HG03520 (cell line): ENCODE measurements around the gene CCDC122.

Source experiments
- ATAC-seq: cut with Tn5 transposase; IDR thresholded peaks from one replicate; pipeline ENCODE4 v1.9.1; 2021; ENCODE audit warnings: mild to moderate bottlenecking, moderate library complexity; ENCODE audit not compliant: unreplicated experiment

The CCDC122 gene

DNA sequence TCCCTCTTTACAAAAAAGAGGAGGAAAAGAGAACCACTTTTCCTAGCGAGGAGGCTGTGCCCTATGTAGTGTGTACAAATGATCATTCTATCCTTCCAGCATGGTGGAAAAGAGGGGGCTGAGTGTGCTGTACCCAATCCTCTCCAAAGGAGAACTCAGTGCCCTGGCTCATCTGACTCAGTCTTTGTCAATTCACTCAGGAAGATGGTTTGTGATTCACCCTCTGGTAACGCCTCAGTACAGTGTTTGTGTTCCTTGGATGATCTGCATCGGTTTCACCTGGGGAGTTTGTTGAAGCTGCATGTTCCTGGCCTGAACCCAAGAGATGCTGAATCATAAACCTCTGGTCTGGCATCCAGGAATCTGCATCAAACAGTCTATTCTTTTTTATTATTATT is 74.5 kb downstream of the CCDC122 start:
- no peak for ATAC-seq

DNA sequence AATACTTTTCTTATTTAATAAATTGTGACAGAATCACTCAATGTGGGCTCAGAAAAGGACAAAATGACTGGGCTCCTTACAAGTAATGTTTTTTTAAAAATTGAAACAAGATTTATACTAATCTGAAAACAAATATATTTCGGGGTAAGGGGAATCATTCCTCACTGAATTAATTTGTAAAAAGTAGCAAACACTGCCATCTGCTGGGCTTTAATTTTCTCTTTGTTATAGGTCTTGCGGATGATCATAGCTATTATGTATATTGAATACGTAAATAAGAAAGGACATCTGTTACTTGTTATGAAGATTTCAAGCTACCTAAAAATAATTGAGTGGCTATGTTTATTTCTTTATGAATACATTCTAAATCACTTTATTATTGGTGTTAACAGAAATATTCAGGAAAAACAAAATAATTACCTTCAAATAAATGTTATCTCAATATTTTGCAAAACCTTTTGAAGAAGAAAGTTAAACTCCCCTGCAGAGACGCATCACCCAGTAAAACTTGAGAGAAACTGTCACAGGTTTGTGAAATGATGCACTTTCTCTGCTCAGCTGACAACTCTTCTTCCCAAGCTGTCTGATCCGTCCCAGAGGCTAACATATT is 75.0 kb downstream of the CCDC122 start:
- no peak for ATAC-seq

DNA sequence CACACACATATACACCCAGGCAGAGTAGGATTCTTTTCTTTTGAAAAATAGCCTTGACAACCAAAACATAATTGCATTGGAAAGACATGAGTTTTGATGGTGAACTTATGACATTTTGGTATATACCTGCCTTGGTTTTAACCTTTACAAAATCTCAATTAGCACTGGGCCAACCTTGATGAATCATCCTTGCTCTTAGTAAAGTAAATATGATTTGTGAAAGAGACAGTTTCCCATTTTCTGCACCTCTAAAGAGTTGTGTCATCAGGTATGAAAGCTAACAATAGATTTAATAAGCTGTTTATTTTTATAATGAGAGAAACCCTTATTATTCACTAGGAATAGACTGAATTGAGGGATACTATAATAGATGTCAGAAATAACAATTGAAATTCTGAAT is 77.0 kb downstream of the CCDC122 start:
- no peak for ATAC-seq

DNA sequence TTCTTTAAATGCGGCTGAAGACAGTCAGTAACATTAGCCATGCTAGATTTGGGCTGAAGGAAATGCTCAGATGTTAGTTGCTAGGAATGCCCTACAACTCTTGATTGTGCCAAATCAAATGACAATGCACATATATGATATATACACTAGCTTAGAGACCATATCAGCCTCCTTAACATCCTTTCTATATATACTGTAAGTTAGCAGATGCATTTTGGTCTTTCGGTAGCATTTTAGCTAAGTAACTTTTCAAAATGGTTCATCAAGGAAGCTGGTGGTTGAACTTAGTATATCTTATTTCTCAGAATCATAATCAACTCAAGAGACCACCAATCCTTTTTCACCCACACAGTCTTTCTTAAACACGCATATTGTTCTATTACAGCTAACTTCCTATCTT is 78.7 kb downstream of the CCDC122 start:
- ATAC-seq, result no peak

DNA sequence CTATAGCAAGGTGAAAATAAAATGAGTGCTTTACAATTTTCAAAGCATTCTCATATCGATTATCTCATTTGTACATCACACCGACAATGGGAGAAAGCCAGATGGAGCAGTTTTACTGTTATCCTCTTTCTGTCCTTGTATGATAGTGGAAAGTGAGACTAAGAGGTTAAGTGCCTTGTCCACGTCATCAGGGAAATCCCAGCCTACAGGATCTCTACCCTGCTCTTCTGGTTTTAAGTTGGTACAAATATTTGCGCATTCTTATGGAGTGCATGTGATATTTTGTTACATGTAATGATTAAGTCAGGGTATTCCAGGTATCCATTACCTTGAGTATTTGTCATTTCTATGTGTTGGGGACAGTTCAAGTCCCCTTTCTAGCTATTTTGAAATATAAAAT is 80.3 kb downstream of the CCDC122 start:
- ATAC-seq, result no peak

DNA sequence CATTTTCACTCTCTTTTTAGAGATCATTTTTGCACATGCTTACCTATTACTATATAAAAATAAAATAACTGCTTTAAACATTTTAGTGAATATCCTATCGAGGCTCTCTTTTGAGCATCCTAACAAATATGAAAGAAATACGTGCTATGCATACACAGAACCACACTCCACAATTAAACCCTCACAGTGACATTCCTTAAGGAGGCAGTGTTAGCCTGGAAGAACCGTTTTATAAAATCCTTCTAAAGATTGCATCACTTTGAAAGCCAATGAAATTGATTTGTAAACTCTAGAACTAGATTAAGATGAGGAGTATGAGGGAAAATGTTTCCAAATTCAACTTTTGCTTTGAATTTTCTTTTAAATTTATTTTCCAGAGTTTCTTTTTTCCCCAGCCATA is 81.7 kb downstream of the CCDC122 start:
- no peak for ATAC-seq

DNA sequence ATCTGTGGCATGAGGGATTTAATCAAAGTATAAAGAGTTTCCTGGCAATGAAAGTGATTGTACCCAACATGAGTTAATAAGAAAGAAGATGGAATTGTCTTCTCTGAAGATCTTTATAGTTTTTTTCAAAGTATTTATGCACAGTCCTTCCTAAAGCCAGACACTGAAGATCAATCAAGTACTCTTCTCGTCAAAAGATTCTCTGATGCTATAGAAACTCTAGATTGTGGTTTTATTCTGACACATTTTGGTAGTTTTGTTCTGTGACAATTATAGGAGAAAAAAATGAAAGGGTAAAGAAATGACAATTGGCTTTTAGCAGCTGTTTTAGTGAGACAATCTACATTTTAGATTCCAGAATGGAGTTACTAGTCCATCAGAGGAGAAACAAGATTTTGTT is 82.4 kb downstream of the CCDC122 start:
- no peak for ATAC-seq

DNA sequence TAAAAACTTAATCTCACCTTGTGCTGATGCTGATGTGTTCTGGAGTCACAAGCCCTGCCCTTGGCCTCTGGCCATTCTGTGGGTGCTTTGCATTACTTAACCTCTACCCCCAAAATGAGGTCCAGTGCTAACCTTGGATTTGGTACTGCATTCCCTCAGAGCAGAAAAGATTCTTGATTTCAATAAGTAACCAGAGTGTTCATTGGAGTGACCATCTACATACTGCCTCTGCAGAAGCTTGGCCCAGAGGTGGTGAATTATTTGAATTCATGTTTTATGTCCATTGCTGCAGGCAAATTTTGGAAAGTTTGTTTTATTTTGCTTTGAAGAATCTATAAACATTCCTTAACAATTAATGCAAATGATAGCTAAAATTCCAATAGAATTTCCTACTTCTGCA is 85.1 kb downstream of the CCDC122 start:
- no peak for ATAC-seq

DNA sequence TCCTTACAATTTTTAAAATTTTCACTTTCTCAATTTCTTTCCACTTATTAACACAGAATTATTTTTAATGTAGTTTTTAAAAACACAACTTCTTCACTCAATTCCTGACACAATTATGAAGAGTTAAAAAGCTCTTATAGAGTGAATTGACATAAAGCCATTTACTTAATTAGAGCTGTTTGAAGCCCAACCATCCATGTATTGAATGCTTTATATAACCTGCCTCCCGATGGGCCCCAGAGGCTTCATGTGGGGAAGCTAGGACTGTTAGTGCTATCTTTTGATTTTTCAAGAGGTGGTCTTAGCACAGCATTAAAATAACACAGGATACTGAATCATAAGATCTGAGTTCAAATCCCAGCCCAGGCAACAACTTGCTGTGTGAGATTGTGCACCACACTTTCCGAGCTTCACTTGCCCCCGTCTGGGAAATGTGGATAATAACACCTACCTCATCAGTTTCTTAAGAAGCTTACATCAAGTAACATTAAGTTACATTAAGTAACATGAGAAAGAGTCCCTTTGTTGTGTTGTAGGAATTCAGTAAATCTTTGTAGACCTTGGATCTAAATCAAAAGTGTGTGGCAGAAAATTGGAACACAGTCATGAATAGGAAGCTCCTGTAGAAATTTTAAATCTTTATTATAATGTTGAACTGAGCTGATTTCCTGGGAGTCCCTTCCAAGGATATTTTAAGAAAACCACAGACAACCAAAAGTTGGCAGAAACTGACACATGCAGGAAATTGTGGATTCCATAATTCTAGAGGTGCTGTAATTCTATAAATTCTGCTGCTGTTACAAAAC is 87.3 kb downstream of the CCDC122 start:
- no peak for ATAC-seq

DNA sequence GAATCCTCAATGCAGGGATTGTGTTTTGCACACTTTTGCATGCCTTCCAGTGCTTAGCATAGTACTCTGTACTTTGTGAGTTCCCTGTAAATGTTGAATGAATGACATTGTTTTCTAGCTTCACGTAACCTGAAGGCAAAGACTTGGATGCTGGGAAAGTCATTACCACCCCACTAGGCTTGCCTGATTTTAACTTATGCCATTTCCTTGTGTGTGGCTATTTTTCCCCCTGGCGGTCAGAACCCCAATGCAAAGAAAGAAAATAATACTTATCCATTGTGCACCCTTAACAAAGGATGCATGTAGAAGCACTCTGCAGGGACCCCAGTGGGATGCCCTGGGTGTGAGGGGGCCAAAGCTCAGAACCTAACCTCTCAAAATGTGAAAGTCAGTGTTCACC is 91.5 kb downstream of the CCDC122 start:
- no peak for ATAC-seq

DNA sequence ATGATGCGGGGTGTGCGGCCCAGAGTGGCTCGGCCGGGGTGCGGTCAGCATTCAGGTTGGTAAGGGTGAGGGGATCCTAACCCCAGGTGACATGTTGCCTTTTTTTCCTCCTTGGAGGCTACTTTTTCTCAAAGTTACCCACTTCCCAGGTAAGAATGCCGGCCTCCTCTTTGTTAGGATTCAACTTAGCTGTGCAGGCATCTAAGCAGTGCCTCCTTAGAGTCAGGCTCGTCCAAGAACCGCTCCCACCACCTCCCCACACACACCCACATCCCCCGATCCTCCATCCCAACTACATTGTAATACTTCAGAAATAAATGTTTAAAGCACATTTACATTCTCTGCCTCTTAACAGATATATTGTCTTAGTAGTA is 92.0 kb downstream of the CCDC122 start:
- ATAC-seq, result no peak

DNA sequence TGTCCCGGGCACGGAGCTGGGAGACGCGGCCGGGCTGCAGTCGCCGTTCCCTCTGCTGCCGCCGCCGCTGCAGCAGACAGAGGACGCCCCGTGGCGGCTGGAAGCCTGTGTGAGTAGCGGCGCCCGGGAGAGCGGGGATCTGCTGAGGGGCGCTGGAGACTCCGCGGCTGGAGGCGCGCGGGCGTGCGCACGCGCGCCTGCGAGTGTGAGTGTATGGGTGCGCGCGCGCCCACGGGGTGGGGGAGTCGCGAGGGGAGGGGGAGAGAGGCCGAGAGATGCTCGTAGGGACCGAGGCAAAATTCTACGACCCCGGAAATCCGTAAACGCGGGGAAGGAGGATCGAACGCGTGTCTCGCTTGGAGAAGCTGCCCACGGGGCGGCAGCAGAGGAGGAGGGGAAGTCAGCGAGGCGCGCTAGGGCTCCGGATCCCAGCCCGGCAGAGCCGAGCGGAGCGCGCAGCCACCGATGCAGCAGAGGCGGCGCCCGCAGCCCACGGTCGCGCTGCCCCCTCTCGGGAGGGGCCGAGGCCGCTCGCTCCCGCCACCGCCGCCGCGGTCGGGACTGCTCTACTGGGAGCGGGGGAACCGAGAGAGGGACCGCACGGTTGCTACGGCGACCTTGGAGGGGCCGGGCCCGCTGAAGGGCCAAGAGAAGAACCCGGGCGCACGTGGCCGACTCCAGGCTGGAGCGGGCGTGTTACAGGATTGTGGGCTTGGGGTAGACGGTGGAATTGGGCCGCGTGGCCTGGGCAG is 92.6 kb downstream of the CCDC122 start, which contains the start of gene ENOX1:
Gene ENOX1, minus strand, starts transcription at position 207 of the 752 bp plus-strand sequence.
- no peak for ATAC-seq

DNA sequence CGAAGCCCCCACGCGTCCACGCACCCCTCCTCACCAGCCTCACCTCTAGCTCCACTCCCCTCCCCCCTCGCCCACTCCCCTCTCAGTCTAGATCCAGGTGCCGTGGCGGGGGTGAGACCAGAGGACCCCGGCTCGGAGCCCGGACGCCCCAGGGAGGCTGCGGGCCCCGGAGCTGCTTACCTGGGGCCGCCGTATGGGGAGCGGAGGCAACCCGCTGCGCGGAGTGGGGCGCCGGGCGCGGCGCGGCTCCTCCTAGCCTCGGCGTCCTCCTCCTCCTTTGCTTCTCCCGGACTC is 93.1 kb downstream of the CCDC122 start:
- ATAC-seq, result no peak
